Activated CD4-positive, alpha-beta memory T cell treated with anti-CD3 and anti-CD28 coated beads, Interleukin-2, amount 10 ng/mL, durations not matched to agents 7 days and 5 days (primary cell): ENCODE data around the gene PLEKHG3. TPM values are rescaled to one million over a fixed set of nuclear protein-coding genes. Genes with fewer than 3 reads are reported as not detected.
A peak's percentile ranks its signal among the peaks of the same experiment; 100 is the strongest.

Experiments
- CTCF ChIA-PET: fragments of 350-600 bp; sonication (Branson Sonifier 250); formaldehyde crosslinking; loops from one replicate; lab custom pipeline; 2021; ENCODE audit warnings: antibody characterized with exemption, inconsistent platforms; lab: Charles Lee
- POLR2A ChIA-PET: fragments of 350-600 bp; sonication (Branson Sonifier 250); formaldehyde crosslinking; loops from one replicate; lab custom pipeline; 2021; ENCODE audit warnings: antibody characterized with exemption; lab: Charles Lee
- DNase-seq: peaks from one replicate; pipeline ENCODE4 v3.0.0-alpha.2; 2020
- H3K27ac Mint-ChIP-seq: one replicate; pipeline ENCODE4 v1.8.0; 2021; ENCODE audit warnings: mild to moderate bottlenecking, mixed read lengths
- H3K27me3 Mint-ChIP-seq: one replicate; pipeline ENCODE4 v1.8.0; 2021; ENCODE audit warnings: mixed read lengths
- H3K36me3 Mint-ChIP-seq: one replicate; pipeline ENCODE4 v1.8.0; 2021; ENCODE audit warnings: low read depth, mixed read lengths
- H3K4me1 Mint-ChIP-seq: one replicate; pipeline ENCODE4 v1.8.0; 2021; ENCODE audit warnings: mixed read lengths
- H3K4me3 Mint-ChIP-seq: one replicate; pipeline ENCODE4 v1.8.0; 2021; ENCODE audit warnings: mild to moderate bottlenecking, mixed read lengths
- H3K9me3 Mint-ChIP-seq: one replicate; pipeline ENCODE4 v1.8.0; 2021; ENCODE audit warnings: mixed read lengths
- total RNA-seq, 2 experiments: library from RNA; stranded (reverse); gene quantifications; one replicate each; pipeline ENCODE4 v1.2.3, GENCODE V29; 2021

The PLEKHG3 gene
- total RNA-seq, 2 experiments from 2014 or later: 126 to 133 TPM

GRCh38 chr14:64731141-64731581, 26.9 kb downstream of the PLEKHG3 start:
- CTCF ChIA-PET: no interaction called here
- POLR2A ChIA-PET: no interaction called here
- Mint-ChIP-seq H3K4me1 (peaks cover 79% of the 10 kb centered on the region), H3K9me3 (no peaks in the 10 kb centered on the region), H3K4me3 (no peak overlapping the region), H3K27me3 (no peaks in the 10 kb centered on the region), H3K36me3 (peaks cover 84% of the 10 kb centered on the region), H3K27ac (peak overlapping the region; percentile 61)
- no peak for DNase-seq

- no peaks in the 10 kb centered on the region for H3K27me3 Mint-ChIP-seq
- H3K36me3 Mint-ChIP-seq: peaks cover 89% of the 10 kb centered on the region
- no peak overlapping the region for H3K4me3 Mint-ChIP-seq
- H3K4me1 Mint-ChIP-seq: peaks cover 70% of the 10 kb centered on the region
- no peak overlapping the region for H3K27ac Mint-ChIP-seq
- DNase-seq: no peak
- ChIA-PET CTCF (no interaction called here), POLR2A (interaction anchor here (1.0 kb wide), 1 partner anchor 27 kb away, joined by 3 read pairs; no protein-coding TSS in a partner anchor)
- no peaks in the 10 kb centered on the region for H3K9me3 Mint-ChIP-seq
These were observed 27.8 kb downstream of the PLEKHG3 start for GRCh38 chr14:64732066-64732465.

DNA sequence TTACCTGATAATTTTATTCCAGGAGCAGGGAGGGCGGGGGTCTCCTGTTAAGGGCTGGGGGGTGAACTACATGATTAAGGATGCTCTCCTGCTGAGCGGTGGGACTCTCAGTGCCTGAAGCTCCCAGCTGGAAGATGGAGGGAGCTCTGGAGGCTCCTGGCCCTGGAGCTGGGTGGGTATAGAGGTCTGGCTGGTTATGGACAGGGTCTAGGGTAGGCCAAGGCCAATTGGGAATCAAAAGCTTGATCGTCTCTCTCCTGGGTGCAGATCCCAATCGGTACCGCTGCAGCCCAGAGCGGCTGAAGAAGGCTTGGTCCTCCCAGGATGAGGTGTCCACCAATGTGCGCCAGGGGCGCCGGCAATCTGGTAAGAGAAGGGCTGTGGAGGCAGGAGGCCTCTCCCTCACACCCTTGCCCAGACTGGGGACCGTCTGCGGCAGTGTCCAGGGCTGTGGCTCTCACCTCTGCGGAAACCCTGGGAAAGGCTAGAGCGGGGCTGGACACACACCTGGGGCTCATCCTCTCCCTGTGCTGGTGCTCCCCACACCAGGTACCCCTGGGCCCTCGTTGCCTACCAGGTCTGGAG, 28.4 kb downstream of the PLEKHG3 start:
- DNase-seq: no peak
- H3K36me3 Mint-ChIP-seq: peaks cover 91% of the 10 kb centered on the region
- H3K27ac Mint-ChIP-seq: no peak overlapping the region
- ChIA-PET POLR2A (interaction anchor here (1.0 kb wide), 1 partner anchor 26 kb away, joined by 3 read pairs; no protein-coding TSS in a partner anchor), CTCF (no interaction called here)
- H3K9me3 Mint-ChIP-seq: no peaks in the 10 kb centered on the region
- no peak overlapping the region for H3K4me3 Mint-ChIP-seq
- peaks cover 64% of the 10 kb centered on the region for H3K4me1 Mint-ChIP-seq
- no peaks in the 10 kb centered on the region for H3K27me3 Mint-ChIP-seq

DNA sequence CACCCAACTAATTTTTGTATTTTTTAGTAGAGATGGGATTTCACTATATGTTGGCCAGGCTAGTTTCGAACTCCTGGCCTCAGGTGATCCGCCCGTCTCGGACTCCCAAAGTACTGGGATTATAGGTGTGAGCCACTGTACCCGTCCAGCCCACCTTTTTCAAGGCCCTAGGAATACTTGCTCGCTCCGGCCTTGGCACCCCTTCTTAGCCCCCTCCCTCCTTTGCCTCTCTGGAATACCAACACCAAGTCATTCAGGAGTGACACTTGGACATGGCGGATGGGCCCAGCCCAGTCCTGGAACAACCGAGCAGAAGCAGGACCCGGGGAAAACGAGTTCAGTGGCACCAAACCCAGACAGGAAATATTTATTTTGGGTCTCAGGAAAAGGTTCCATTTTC, 29.1 kb downstream of the PLEKHG3 start:
- Mint-ChIP-seq H3K9me3 (no peaks in the 10 kb centered on the region), H3K27ac (peak overlapping the region; percentile 69), H3K36me3 (peaks cover 86% of the 10 kb centered on the region), H3K27me3 (no peaks in the 10 kb centered on the region), H3K4me3 (no peak overlapping the region), H3K4me1 (peaks cover 57% of the 10 kb centered on the region)
- no peak for DNase-seq
- ChIA-PET POLR2A (no interaction called here), CTCF (no interaction called here)

DNA sequence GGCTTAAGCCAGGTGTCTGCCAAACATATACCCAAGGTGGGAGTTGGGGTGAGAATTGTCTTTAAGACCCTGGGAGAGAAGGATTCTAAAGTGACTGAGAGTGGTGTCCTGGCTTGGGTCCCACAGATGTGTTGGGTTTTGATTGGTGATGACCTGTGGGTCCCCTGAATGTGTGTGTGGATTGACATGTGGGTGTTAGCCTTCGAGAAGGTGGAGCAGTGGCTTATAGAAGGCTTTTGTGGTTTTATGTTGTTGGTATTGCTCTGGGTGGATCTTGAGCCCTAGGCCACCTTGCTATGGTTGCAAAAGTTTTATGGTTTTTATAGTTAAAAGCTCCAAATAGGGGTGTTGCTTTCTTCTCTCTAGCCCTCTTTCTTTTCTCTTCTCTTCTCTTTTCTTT, 29.7 kb downstream of the PLEKHG3 start:
- H3K27ac Mint-ChIP-seq: peak overlapping the region; percentile 69
- H3K36me3 Mint-ChIP-seq: peaks cover 86% of the 10 kb centered on the region
- no peaks in the 10 kb centered on the region for H3K27me3 Mint-ChIP-seq
- H3K4me1 Mint-ChIP-seq: peaks cover 52% of the 10 kb centered on the region
- ChIA-PET CTCF (interaction anchor here (0.7 to 1.6 kb wide), 6 partner anchors 9 to 158 kb away, joined by 3 to 7 read pairs (median 4); no protein-coding TSS in a partner anchor), POLR2A (interaction anchor here (0.6 to 3.1 kb wide), 9 partner anchors 11 to 45 kb away, joined by 3 to 29 read pairs (median 4); partner anchors contain the start of gene PLEKHG3)
- no peak for DNase-seq
- no peaks in the 10 kb centered on the region for H3K9me3 Mint-ChIP-seq
- H3K4me3 Mint-ChIP-seq: no peak overlapping the region

GRCh38 chr14:64734990-64735389, 30.8 kb downstream of the PLEKHG3 start:
- H3K36me3 Mint-ChIP-seq: peaks cover 85% of the 10 kb centered on the region
- H3K9me3 Mint-ChIP-seq: no peaks in the 10 kb centered on the region
- peaks cover 41% of the 10 kb centered on the region for H3K4me1 Mint-ChIP-seq
- H3K27ac Mint-ChIP-seq: peak overlapping the region; percentile 72
- ChIA-PET POLR2A (interaction anchor here (1.0 to 3.1 kb wide), 4 partner anchors 12 to 47 kb away, joined by 4 to 29 read pairs (median 11); no protein-coding TSS in a partner anchor), CTCF (interaction anchor here (0.9 to 1.6 kb wide), 4 partner anchors 10 to 62 kb away, joined by 4 to 7 read pairs (median 5); no protein-coding TSS in a partner anchor)
- no peak overlapping the region for H3K4me3 Mint-ChIP-seq
- DNase-seq: no peak
- no peaks in the 10 kb centered on the region for H3K27me3 Mint-ChIP-seq

GRCh38 chr14:64736271-64737169, 32.3 kb downstream of the PLEKHG3 start:
- peaks cover 31% of the 10 kb centered on the region for H3K4me1 Mint-ChIP-seq
- POLR2A ChIA-PET: interaction anchor here (3.1 kb wide), 1 partner anchor 13 kb away, joined by 29 read pairs; no protein-coding TSS in a partner anchor
- CTCF ChIA-PET: no interaction called here
- H3K4me3 Mint-ChIP-seq: no peak overlapping the region
- no peaks in the 10 kb centered on the region for H3K27me3 Mint-ChIP-seq
- H3K27ac Mint-ChIP-seq: no peak overlapping the region
- H3K36me3 Mint-ChIP-seq: peaks cover 85% of the 10 kb centered on the region
- DNase-seq: no peak
- no peaks in the 10 kb centered on the region for H3K9me3 Mint-ChIP-seq

GRCh38 chr14:64737391-64738280, 33.4 kb downstream of the PLEKHG3 start:
- Mint-ChIP-seq H3K27ac (no peak overlapping the region), H3K9me3 (no peaks in the 10 kb centered on the region), H3K4me3 (no peak overlapping the region), H3K4me1 (peaks cover 29% of the 10 kb centered on the region), H3K36me3 (peaks cover 83% of the 10 kb centered on the region), H3K27me3 (no peaks in the 10 kb centered on the region)
- no peak for DNase-seq
- ChIA-PET POLR2A (interaction anchor here (1.4 kb wide), 1 partner anchor 12 kb away, joined by 4 read pairs; no protein-coding TSS in a partner anchor), CTCF (no interaction called here)

DNA sequence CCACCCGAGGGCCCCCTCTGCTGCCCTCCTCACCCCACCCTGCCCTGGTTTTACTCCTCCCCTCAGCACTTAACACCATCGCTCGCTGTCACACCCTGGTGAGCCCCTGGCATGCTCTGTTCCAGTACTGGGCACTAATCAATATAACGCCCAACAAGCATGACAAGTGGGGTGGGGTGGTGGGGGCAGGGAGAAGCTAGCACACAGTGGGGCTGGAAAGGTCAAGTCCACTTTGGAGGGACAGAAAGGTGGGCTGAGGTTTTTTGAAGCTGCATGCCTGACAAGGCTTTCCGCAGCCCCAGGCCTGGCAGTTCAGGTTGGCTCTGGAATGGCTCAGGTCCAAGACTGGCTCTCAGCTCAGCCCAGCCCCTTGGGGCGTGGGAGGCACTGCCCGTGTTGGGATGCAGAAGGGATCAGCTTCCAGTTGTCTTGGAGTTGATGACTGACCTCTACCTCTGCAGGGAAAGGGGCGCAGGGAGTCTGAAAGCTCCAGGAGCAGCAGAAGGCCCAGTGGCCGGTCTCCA, 34.1 kb downstream of the PLEKHG3 start:
- CTCF ChIA-PET: no interaction called here
- no peak for DNase-seq
- no peaks in the 10 kb centered on the region for H3K27me3 Mint-ChIP-seq
- POLR2A ChIA-PET: interaction anchor here (1.4 to 1.8 kb wide), 3 partner anchors 12 to 33 kb away, joined by 4 to 6 read pairs (median 5); no protein-coding TSS in a partner anchor
- H3K36me3 Mint-ChIP-seq: peaks cover 82% of the 10 kb centered on the region
- H3K4me1 Mint-ChIP-seq: peaks cover 24% of the 10 kb centered on the region
- no peak overlapping the region for H3K4me3 Mint-ChIP-seq
- no peaks in the 10 kb centered on the region for H3K9me3 Mint-ChIP-seq
- H3K27ac Mint-ChIP-seq: no peak overlapping the region

DNA sequence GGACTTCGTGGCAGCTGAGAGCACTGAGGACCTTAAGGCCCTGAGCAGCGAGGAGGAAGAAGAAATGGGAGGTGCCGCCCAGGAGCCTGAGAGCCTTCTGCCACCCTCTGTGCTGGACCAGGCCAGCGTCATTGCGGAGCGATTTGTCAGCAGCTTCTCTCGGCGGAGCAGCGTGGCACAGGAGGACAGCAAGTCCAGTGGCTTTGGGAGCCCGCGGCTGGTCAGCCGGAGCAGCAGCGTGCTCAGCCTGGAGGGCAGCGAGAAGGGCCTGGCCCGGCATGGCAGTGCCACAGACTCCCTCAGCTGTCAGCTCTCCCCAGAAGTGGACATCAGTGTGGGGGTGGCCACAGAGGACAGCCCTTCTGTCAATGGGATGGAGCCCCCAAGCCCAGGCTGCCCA, 37.0 kb downstream of the PLEKHG3 start:
- Mint-ChIP-seq H3K4me1 (peaks cover 22% of the 10 kb centered on the region), H3K27ac (no peak overlapping the region), H3K4me3 (no peak overlapping the region), H3K9me3 (no peaks in the 10 kb centered on the region), H3K36me3 (peaks cover 83% of the 10 kb centered on the region), H3K27me3 (no peaks in the 10 kb centered on the region)
- ChIA-PET POLR2A (interaction anchor here (1.1 to 1.3 kb wide), 4 partner anchors 20 to 44 kb away, joined by 3 read pairs; partner anchors contain the start of gene PLEKHG3), CTCF (no interaction called here)
- DNase-seq: no peak

GRCh38 chr14:64741961-64742360, 37.7 kb downstream of the PLEKHG3 start:
- CTCF ChIA-PET: interaction anchor here (1.3 kb wide), 1 partner anchor 71 kb away, joined by 3 read pairs; no protein-coding TSS in a partner anchor
- POLR2A ChIA-PET: interaction anchor here (1.3 to 2.4 kb wide), 4 partner anchors 14 to 68 kb away, joined by 3 to 9 read pairs (median 3); no protein-coding TSS in a partner anchor
- Mint-ChIP-seq H3K27ac (no peak overlapping the region), H3K9me3 (no peaks in the 10 kb centered on the region), H3K36me3 (peaks cover 83% of the 10 kb centered on the region), H3K4me1 (peaks cover 29% of the 10 kb centered on the region), H3K4me3 (no peak overlapping the region), H3K27me3 (no peaks in the 10 kb centered on the region)
- no peak for DNase-seq

- POLR2A ChIA-PET: interaction anchor here (1.4 to 2.4 kb wide), 3 partner anchors 12 to 69 kb away, joined by 3 to 9 read pairs (median 4); no protein-coding TSS in a partner anchor
- peaks cover 84% of the 10 kb centered on the region for H3K36me3 Mint-ChIP-seq
These were observed 38.8 kb downstream of the PLEKHG3 start for GRCh38 chr14:64743061-64743460.

More at GRCh38 chr14:64743061-64743460, 38.8 kb downstream of the PLEKHG3 start:
- no peak for DNase-seq
- H3K27ac Mint-ChIP-seq: no peak overlapping the region
- H3K9me3 Mint-ChIP-seq: no peaks in the 10 kb centered on the region
- peaks cover 39% of the 10 kb centered on the region for H3K4me1 Mint-ChIP-seq
- CTCF ChIA-PET: no interaction called here
- H3K27me3 Mint-ChIP-seq: no peaks in the 10 kb centered on the region
- H3K4me3 Mint-ChIP-seq: no peak overlapping the region
